Lower lobe of right lung (tissue), 2 donors: ENCODE measurements around the gene GALNTL6. TPM values are rescaled to one million over a fixed set of nuclear protein-coding genes. Genes with fewer than 3 reads are reported as not detected.

Source experiments
- ATAC-seq, 2 donors: fragments of 200-7000 bp; cut with Tn5 transposase; one replicate each; pipeline ENCODE4 v1.9.1; 2020 to 2022; ENCODE audit warnings: mild to moderate bottlenecking in 2 of 2, moderate library complexity in 2 of 2
- DNase-seq: peaks from one replicate; pipeline ENCODE4 v3.0.0-alpha.2; 2020
- H3K27ac ChIP-seq: fragments of 200-600 bp; one replicate; pipeline ENCODE4 v1.8.0; 2022
- H3K27me3 ChIP-seq: fragments of 200-600 bp; one replicate; pipeline ENCODE4 v1.8.0; 2022; ENCODE audit warnings: low read depth
- H3K36me3 ChIP-seq: fragments of 200-600 bp; one replicate; pipeline ENCODE4 v1.8.0; 2022; ENCODE audit warnings: mild to moderate bottlenecking
- H3K4me1 ChIP-seq: fragments of 200-600 bp; one replicate; pipeline ENCODE4 v1.8.0; 2022
- H3K4me3 ChIP-seq: fragments of 200-600 bp; one replicate; pipeline ENCODE4 v1.8.0; 2022; ENCODE audit warnings: mild to moderate bottlenecking
- H3K9me3 ChIP-seq: fragments of 200-600 bp; one replicate; pipeline ENCODE4 v1.8.0; 2022
- CTCF ChIP-seq: fragments of 200-600 bp; IDR thresholded peaks from one replicate; pipeline ENCODE4 v1.8.0; 2022; ENCODE audit warnings: antibody characterized with exemption, mild to moderate bottlenecking
- intact Hi-C: fragments of 100-400 bp; cut with DNase I; formaldehyde crosslinking; loops from one replicate; pipeline ENCODE4 v1.11.0; 2022
- total RNA-seq: library from RNA; stranded (reverse); fragmentation: NEBNext Ultra II Directional; extraction: Animal tissue kit (Norgen Biotek cat#: 25700); gene quantifications from one replicate; pipeline ENCODE4 v1.2.1, GENCODE V29; 2021
- donor health status: DM: no; HTN: yes; CAD: no; lungs with severe emphysema.

Gene GALNTL6
- total RNA-seq, 1 donor from 2014 or later: not detected

GRCh38 chr4:172813359-172813923 is 1000.2 kb downstream of the GALNTL6 start:
- H3K27me3 ChIP-seq: no peaks in the 10 kb centered on the region
- no peaks in the 10 kb centered on the region for H3K9me3 ChIP-seq
- no peak for TF ChIP-seq CTCF
- ATAC-seq: no peak
- intact Hi-C loops: no loop called here
- no peaks in the 10 kb centered on the region for H3K4me1 ChIP-seq
- H3K27ac ChIP-seq: no peak overlapping the region
- H3K36me3 ChIP-seq: no peaks in the 10 kb centered on the region
- H3K4me3 ChIP-seq: no peak overlapping the region
- DNase-seq: no peak

- Histone ChIP-seq H3K27me3 (no peaks in the 10 kb centered on the region), H3K27ac (no peak overlapping the region), H3K4me1 (no peaks in the 10 kb centered on the region), H3K9me3 (no peaks in the 10 kb centered on the region), H3K4me3 (no peak overlapping the region), H3K36me3 (no peaks in the 10 kb centered on the region)
- no peak for TF ChIP-seq CTCF
- ATAC-seq (no peak), DNase-seq (no peak)
- intact Hi-C loops: no loop called here
These were observed 1002.4 kb downstream of the GALNTL6 start for GRCh38 chr4:172815499-172816164.

GRCh38 chr4:172818901-172819300 is 1005.7 kb downstream of the GALNTL6 start:
- Histone ChIP-seq H3K9me3 (no peaks in the 10 kb centered on the region), H3K27me3 (no peaks in the 10 kb centered on the region), H3K4me1 (no peaks in the 10 kb centered on the region), H3K4me3 (no peak overlapping the region), H3K27ac (no peak overlapping the region), H3K36me3 (no peaks in the 10 kb centered on the region)
- intact Hi-C loops: no loop called here
- DNase-seq (no peak), ATAC-seq (no peak)
- no peak for TF ChIP-seq CTCF

- TF ChIP-seq CTCF: no peak
- DNase-seq: no peak
- intact Hi-C loops: no loop called here
These were observed 1006.1 kb downstream of the GALNTL6 start for GRCh38 chr4:172819353-172819752.

GRCh38 chr4:172822331-172822730 is 1009.1 kb downstream of the GALNTL6 start:
- ATAC-seq (no peak), DNase-seq (no peak)
- Histone ChIP-seq H3K4me1 (no peaks in the 10 kb centered on the region), H3K27ac (no peak overlapping the region), H3K27me3 (no peaks in the 10 kb centered on the region), H3K4me3 (no peak overlapping the region), H3K9me3 (no peaks in the 10 kb centered on the region), H3K36me3 (no peaks in the 10 kb centered on the region)
- intact Hi-C loops: no loop called here
- TF ChIP-seq CTCF: no peak

More at GRCh38 chr4:172819353-172819752, 1006.1 kb downstream of the GALNTL6 start:
- Histone ChIP-seq H3K9me3 (no peaks in the 10 kb centered on the region), H3K4me3 (no peak overlapping the region), H3K36me3 (no peaks in the 10 kb centered on the region), H3K27me3 (no peaks in the 10 kb centered on the region), H3K27ac (no peak overlapping the region), H3K4me1 (no peaks in the 10 kb centered on the region)
- no peak for ATAC-seq
